ENCODE data around the gene VGLL4. TPM values are rescaled to one million over a fixed set of nuclear protein-coding genes. Genes with fewer than 3 reads are reported as not detected.

VGLL4 gene
- total RNA-seq, 1 experiment from 2014 or later = 43.0 TPM

GRCh38 chr3:11643605-11644087, at the start of gene VGLL4 (continued):
- no peak for TF ChIP-seq AR (CRISPR knock-in tag; IDR thresholded peaks at IDR 0.05)
- TF ChIP-seq CBFB (CRISPR knock-in tag; IDR thresholded peaks at IDR 0.05; ENCODE audit: low read depth) = no peak
- TF ChIP-seq FOXP1 (CRISPR knock-in tag; IDR thresholded peaks at IDR 0.05; ENCODE audit: borderline replicate concordance) = no peak
- TF ChIP-seq TP53 (CRISPR knock-in tag; IDR thresholded peaks at IDR 0.05) = no peak
- no peak for TF ChIP-seq ATF2 (CRISPR knock-in tag; IDR thresholded peaks at IDR 0.05; ENCODE audit: borderline replicate concordance, low read depth)
- TF ChIP-seq PRDM15 (CRISPR knock-in tag; IDR thresholded peaks at IDR 0.05) = no peak
- no peak for TF ChIP-seq ZNF416 (CRISPR knock-in tag; IDR thresholded peaks at IDR 0.05)
- peak; percentile 91 for TF ChIP-seq ETV6 (CRISPR knock-in tag; IDR thresholded peaks at IDR 0.05)
- TF ChIP-seq FOXP4 (CRISPR knock-in tag; IDR thresholded peaks at IDR 0.05) = peak; percentile 39; the same call in 1 of the 2 replicates
- 0 out of 2 replicates have a peak, but pooled peaks have one; percentile 78 for TF ChIP-seq TEAD1 (CRISPR knock-in tag; IDR thresholded peaks at IDR 0.05)
- 0 out of 2 replicates have a peak, but pooled peaks have one; percentile 33 for TF ChIP-seq ZNF232 (CRISPR knock-in tag; IDR thresholded peaks at IDR 0.05)
- TF ChIP-seq E2F4 (CRISPR knock-in tag; IDR thresholded peaks at IDR 0.05; ENCODE audit: borderline replicate concordance, low read depth) = no peak
- TF ChIP-seq MLX (CRISPR knock-in tag; IDR thresholded peaks at IDR 0.05) = no peak
- TF ChIP-seq EMX1 (CRISPR knock-in tag; IDR thresholded peaks at IDR 0.05) = no peak
- peak; percentile 40; the same call in 1 of the 2 replicates for TF ChIP-seq SMAD3 (CRISPR knock-in tag; IDR thresholded peaks at IDR 0.05; ENCODE audit: borderline replicate concordance)
- peak; percentile 47; the same call in 1 of the 2 replicates for TF ChIP-seq ARID4B (CRISPR knock-in tag; IDR thresholded peaks at IDR 0.05; ENCODE audit: borderline replicate concordance)
- no peak for TF ChIP-seq NR2C2 (CRISPR knock-in tag; IDR thresholded peaks at IDR 0.05)
- 0 out of 2 replicates have a peak, but pooled peaks have one; percentile 52 for TF ChIP-seq FOXK1 (CRISPR knock-in tag; IDR thresholded peaks at IDR 0.05)
- TF ChIP-seq SP1 (CRISPR knock-in tag; conservative IDR thresholded peaks at IDR 0.05) = peak; percentile 25; the same call in 1 of the 2 replicates

Measured in WTC11 (cell line).